GDM1 (cell line): ENCODE results near the gene KCNJ12.
"Not testable (repeated sequence)": the region's sequence is repeated elsewhere in the genome, so short reads cannot be mapped to it uniquely, and the experiment has no call there.

Source experiments
- DNase-seq: peaks from one replicate; lab custom pipeline; 2025; lab: John Stamatoyannopoulos, UW

KCNJ12 gene

DNA sequence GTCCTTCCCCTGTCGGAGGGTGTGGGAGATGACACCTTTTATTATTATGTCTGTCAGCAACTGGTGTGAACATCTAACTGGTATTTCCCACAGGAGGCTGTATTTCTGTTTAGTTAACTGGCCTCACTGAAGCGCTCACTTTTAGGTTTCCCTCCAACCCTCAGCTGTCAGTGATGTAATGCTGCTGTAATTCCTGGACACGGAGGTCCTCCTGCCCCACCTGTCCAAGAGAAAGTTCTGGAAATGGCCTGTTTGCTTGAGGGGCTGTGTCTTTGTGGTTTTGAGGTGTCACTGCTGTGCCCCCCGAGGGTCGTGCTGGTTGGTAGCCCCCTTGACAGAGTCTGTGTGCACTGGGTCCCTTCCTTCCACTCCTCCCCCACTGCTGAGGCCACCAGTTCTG, 11.5 kb downstream of the KCNJ12 start:
- no peak for DNase-seq

DNA sequence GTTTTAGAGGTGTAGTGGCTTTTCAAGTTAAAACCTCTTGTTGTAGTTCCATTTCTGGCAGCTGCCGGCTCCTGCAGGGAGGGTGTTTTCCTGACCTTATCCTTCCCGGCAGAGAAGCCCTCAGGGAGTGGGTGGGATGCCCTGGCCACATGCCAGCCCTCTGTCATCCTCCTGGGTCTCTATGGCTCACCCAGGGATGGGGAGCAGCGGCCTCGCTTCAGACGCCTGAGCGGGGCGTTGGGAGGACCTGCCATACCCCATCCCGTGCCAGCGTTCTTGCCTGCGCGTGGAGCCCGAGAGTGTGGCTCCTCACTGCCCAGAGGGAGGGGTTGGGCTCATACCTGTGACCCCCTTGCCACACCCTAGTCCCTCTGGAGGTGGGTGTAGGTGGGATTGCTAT, 11.9 kb downstream of the KCNJ12 start:
- DNase-seq: no peak

DNA sequence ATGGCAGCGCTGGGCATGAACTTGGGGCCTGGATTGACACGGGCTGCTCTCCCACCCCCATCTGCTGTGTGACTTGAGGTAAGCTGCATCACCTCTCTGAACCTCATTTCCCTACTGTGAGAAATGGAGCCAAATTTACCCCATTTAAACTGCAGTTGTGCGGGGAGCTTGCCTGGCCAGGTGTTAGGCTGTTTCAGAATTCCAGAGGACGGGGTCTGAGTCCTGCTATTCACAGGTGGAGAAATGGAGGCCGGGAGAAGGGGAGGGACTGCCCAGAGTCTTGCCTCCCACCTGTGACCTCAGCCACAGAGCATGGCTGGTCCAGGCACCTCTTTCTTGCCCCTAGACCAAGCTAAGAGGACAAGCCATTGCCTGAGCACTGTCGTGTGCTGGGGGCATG, 12.8 kb downstream of the KCNJ12 start:
- DNase-seq: no peak

DNA sequence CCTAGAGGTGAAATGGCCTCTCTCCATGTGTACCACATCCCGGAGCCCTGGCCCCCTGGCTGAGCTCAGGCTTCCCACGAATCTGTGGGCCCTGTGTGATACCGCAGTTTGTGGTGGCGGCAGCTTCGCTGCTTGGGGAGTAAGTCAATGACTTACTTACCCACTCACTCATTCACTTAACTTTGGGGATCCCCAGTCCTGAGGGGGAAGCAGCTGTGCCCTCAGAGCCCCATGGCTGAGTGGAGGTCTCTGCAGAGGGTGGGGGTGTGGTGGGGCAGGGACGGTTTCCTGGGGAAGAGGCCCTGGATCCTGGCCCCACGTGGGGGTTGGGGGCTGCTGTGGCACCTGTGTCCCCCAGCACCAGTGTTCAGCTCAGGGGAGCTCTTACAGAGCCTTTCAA, 13.2 kb downstream of the KCNJ12 start:
- no peak for DNase-seq

DNA sequence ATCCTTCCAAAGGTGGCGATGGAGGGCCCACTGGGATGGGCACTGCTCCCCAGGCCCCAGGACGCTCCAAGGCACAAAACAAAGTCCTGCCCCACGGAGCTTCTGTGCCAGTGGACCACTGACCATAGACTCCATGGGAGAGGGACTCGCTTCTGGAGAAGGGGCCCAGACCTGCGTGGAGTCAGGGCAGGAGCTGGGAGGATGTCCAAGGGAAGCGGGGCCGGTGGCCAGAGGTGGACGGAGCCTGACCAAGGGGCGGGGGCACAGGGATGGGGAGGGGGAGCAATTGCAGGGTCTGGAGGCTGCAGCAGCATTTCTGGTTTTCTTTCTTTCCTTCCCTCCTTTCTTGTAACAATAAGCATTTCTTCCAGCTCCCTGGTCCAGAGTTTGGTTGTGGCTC, 14.1 kb downstream of the KCNJ12 start:
- no peak for DNase-seq

DNA sequence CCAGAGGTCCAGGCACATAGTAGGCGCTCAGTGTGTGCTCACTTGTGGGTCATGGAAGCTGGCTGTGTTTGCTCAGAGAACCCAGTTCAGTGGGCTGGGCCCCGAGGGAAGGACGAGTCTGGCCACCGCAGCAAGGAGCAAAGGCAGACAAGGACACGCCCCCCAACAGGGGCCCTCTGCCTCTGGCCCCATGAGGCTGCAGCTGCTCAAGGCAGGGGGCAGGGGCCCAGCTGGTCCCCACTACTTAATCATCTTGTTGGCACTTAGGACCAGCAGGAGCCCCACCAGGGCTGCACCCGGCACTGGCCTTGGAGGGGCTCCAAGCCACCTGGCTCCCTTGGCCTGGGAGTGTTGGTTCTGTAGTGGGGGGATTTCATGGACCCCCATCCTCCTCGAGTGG, 16.1 kb downstream of the KCNJ12 start:
- DNase-seq: no peak

DNA sequence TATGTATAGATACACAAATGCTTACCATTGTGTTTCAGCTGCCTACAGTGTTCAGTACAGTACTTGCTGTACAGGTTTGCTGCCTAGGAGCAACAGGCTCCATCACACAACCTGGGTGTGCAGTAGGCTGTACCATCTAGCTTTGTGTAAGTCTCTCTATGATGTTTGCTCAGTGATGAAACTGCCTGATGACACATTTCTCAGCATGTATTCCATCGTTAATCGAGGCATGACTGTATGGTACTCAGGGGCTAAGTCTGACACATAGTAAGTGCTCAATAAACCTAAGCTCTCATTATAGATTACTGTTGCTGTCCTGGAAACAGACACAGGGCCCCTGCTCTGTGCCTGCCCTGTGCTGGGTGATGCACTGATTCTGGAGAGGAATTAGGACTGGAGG, 18.1 kb downstream of the KCNJ12 start:
- no peak for DNase-seq

DNA sequence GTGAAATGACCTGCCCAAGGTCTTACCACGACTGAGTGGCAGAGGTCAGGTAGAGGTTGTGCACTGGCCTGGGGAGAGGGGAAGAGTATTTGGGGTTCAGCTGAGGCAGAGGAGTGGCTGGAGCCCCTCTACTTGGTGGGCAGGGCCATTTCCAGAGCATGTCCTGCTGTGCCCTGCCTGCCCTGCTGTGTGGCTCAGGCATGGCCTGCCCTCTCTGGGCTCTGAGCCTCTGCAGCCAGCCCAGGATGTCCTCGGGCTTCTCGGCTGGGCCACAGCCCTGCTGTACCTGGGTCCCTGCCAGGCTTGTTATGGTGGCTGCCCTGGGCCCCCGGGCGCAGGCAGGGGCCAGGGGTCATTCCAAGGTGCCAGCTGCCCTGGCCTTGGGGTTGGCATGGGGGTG, 19.6 kb downstream of the KCNJ12 start:
- no peak for DNase-seq

DNA sequence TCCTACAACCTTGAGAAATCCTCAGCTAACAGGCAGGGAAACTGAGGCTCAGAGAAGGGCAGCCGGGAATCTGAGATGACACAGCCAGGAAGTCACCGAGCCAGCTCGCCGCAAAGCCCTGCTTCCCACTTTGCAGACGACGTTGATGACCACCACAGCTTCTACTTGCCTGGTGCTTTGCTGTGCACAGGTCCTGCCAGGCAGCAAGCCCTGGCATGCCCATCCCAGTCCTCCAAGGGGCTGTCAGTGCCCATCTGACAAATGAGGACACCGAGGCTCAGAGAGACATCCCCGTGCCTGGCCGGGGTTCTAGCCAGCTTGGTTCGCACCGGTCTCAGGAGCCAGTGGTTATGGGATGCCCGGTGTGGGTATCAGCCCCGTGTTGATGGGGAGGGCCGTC, 20.1 kb downstream of the KCNJ12 start:
- no peak for DNase-seq

DNA sequence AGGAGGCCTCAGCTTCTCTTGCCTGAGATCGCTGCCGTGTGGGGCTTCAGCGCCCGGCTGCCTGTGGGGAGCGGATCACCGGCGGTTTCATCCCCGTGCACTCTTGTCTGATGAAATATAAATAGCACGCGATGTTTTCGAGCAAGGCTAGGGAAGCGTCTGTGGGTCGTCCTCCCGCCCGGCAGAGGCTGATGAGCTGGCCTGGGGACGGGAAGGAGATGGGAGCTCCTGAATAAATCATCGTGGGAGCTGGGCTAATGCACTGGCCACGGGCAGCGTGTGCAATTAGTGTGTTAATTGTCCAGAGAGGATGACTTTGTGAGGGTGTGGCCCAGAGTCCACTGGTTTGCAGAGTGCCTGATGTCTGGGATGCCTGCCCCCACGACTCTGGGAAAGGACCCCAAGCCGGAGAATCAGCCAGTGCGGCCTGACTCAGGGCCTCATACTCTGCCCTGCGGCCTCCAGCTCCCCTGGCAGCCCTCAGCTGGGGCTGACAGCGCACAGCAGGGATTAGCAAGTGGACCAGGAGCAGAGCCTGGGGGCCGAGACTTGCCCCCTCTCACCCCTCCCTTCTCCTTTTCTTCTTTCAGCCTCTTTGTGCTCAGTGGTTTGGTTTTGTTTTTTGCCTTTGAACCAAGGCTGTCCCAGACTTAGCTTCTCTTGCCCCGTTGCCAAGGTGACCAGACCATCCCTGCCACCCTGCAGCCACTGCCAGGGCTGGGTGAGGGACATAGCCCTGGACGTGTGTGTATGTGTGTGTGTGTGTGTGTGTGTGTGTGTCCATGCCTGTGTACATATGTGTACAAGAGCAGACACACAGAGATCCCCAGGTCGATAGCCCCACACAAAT, 21.4 kb downstream of the KCNJ12 start:
- DNase-seq: no peak

DNA sequence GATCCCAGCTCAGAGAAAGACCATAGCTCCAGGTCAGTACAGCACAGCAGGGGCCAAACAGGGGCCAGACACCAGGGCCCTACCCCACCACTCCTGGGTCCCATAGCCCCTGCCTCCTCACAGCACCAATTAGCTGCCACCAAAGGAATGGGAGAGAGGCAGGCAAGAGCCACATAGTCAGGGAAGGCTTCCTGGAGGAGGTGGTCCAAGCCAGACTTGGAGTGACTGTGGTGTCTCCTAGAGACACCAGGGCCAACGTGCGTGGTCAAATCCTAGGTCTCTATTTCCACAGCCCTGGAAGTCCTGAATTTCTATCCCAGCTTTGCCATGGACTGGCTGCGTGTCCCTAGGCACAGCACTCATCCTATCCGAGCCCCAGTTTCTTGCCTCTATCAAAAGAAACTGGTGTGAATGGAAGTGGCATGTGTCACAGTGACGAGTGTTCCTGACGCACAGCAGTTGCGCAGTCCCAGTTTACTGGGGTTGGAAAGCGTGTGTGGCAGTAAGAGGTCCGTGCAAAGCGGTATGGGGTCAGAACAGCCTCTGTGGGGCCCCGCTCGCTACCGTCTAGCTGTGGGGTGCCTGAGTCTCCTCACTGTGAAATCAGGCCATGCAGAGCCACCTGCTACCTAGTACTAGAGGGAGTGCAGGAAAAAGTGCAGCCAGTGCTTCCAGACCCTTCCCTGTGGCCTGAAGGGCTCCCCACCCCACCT, 23.5 kb downstream of the KCNJ12 start:
- no peak for DNase-seq

DNA sequence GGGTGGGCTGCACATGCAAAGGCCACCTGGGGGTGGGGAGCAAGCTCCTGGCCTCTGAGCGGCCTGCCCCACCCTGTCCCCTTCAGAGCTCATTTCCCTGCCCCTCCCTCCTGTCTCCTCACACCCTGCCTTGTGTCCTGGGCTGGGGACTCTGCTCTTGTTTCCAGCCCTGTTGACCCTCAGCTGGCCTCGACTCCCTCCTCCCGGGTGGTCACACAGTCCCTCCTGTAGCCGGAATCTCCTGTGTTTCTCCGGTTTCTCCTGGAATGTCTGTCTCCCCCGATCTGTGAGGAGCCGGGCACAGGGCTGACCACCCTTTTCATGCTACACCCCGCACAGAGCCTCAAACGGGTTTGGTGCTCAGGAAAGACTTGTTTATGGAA, 24.0 kb downstream of the KCNJ12 start:
- DNase-seq: not testable (repeated sequence)

DNA sequence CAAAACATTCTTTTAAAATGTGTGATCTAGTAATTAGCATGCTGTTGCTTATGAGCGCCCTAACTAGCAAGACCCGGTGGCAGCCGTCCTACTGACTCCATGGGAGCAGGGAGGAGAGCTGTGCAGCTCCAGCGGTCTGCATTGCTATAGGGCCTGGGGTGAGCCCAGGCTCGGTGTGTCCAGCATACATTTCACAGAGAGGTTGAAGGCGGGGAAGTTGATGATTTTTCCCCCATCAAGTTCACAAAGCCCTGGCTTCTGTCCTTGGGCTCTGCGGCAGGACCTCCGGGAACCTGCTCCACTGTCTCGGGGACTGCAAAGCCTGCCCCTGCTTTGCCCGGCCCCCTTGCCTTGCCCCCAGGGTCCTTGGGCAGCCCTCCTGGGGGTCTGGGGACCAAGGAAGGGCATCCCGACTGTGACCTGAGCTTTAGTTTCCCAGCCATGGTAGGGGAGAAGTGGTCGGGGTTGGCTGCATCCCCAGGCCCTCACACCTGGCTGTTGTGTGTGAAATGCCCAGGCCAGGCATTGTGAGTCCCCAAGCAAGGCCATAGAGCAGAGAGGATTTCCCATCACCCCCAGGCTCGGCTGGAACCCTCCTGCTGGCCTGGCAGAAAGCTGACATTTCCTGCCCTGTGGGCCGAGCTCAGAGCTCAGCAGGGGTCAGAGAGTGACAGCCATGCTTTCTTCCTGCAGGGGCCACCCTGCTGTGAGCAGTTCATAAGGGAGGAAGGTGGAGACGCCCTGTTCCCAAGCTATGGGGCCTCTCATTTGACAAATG, 24.8 kb downstream of the KCNJ12 start:
- no peak for DNase-seq

DNA sequence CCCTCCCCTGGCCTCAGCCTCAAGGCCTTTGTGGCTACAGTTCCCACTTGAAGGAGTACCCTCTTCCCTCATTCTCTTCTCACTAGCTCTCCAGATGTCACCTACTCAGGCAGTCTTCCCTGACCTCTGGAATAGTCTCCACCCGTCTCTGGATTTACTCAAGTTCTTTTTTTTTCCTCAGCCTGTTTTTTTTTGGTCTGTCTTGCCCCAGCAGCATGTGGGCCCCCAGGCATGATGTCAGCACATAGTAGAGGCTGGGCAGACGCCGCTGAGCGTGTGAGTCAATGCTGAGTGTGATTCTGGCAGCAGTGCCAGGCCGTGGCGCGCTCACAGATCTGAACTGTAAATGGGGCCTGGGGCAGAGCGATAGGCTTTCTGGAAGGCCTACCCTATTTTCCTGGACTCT, 26.0 kb downstream of the KCNJ12 start:
- not testable (repeated sequence) for DNase-seq

DNA sequence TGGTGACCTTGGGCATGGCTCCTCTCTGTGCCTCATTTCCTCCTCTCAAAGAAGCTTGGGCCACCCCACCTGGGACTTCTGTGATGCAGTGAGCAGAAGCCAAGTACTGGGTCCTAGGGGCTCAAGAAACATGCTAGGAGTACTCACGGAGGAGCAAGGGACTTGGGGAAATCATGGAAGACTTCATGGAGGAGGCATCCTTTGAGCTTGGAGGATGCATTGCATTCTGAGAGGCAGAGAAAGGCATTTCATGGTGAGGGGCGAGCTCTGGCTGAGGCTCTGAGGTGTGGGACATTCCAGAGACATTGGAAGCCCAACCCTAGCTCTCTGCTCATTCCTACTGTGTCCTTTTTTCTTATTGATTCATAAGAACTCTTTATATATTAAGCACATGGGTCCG, 26.8 kb downstream of the KCNJ12 start:
- DNase-seq: not testable (repeated sequence)

DNA sequence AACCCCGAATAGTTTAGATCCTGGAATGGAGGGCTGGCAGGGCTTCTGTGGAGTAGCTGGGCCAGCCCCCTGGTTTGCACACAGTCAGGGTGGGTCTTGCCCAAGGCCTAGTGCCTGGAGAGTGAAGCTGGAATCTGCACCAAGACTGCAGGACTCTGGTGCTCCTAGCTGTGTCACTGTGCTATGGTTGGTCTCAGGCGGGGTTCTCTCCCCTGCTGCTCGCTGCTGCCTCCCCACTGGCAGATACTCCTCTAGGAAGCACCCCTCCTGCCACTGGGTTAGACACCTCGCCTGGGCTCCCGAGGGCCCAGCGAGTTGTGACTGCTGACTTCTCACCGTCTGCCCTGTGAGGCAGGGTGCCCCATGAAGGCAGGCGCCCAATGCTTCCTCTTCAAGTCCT, 27.9 kb downstream of the KCNJ12 start:
- not testable (repeated sequence) for DNase-seq

DNA sequence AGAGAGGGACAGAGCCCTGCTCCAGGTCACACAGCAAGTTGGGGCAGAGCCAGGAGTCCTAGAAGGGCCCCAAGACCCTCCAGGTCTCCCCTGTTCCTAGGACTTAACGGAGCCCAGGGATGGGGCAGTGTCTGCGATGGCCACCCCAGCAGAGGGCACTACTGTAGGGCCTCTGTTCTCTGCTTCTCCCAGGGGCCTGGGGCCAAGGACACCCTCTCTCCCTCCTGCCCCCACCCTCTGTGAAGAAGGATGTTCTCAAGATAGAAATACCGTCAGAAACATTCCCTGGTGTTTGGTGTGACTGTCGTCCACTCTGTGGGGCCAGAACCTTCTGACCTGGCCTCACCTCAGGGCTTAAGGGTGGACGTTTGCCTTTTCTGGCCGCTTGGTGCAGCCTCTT, 28.4 kb downstream of the KCNJ12 start:
- DNase-seq: not testable (repeated sequence)

DNA sequence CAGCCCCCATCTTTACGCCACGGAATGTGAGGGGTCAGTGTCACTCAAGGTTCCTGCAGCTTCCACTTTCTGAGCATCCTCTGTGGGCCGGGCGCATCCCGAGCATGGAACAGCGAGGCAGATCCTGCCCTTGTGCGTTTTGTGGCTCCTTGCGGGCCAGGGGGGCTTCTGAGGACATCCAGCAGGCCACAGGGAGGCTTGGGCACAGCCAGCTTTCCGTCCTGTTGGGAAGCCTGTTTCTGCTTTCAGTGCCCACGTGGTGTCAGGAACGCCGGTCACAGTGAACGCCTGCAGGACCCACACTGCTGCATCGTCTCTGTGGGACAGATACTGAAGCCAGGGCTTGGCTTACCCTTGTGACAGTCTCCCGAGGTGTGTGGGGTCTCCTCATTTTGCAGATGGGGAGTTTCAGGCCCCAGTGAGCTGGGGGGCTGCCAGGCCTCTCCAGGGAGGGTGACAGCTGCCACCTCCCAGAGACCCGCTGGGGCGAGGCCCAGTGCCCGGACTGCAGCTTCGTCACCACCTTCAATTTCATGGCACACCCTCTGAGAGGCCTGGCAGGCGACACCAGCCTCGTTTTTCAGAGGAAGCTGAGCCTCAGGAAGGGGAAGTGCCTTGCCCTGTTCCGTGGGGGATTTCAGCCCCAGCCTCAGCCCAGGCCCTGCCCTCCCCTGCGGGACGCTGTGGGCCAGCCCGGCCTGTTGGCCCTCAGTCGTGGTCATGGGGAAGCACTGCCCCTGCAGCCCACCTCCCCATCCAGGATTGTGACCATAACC, 29.0 kb downstream of the KCNJ12 start:
- DNase-seq: peak; percentile 25

DNA sequence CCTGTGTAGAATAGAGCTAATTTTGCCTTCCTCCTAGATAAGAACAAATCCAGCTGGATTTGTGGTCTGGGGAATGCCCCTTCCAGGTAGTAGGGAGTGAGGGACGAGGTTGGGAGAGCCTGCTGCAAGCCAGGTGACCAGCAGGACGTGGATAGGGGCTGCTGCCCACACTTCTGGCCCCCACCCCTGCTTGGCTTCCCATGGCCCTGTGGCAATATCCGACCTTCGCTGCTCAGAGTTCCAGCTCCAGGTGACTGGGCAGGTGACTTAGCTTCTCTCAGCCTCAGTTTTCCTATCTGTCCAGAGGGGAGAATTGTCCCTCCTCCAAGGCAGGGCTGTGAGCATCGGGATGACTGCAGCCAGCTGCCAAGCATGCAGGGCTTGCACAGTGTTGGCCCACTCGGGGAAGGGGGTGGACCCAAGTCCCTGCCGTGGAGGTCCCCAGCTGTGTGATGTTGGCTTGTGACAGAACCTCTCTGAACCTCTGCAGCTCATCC, 29.8 kb downstream of the KCNJ12 start:
- DNase-seq: not testable (repeated sequence)

DNA sequence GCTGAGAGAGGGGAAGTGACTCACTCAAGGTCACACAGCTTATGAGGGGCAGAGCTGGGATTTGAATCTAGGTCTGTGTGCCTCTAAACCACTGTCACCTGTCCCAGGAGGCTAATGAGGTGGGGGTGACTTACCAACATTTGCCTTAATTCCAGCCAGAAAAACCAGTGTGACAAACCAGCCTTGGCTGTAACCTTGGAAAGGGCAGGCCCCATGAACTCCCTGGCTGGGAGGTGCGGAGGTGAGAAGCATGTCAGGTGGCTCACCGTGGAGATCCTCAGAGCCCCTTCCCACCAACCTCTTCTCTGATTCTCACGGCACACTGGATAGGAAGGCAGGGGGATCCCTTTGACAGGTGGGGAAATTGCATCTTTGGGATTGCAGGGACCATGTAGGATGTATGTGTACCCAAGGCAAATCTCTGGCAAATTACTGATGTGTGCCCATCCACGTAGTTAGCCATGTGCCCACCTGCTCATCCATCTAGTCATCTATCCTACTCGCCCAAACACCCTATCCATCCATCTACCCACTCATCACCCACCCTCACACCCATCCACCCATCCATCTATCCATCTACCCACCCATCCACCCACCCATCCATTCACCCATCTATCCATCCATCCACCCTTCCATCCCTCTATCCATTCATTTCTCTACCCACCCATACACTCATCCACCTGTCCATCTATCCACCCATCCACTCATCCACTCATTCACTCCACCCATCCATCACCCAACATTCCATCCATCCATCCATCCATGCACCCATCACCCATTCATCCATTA, 30.7 kb downstream of the KCNJ12 start:
- not testable (repeated sequence) for DNase-seq

DNA sequence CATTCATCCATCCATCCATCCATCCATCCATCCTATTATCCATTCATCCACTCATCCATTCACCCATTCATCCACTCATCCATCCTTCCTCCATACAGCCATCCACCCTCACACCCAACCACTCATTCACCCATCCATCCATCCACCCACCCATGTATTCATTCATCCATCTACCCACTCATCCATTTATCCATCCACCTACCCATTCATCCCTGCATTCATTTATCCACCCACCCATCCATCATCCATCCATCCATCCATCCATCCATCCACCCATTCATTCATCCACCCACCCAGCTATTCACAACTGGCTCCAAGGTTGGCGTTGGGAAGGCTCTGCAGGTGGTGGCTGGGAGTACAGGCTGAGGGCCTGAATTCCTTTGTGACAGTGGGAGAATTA, 31.6 kb downstream of the KCNJ12 start:
- not testable (repeated sequence) for DNase-seq
